Left lung (tissue), 10 donors: ENCODE results near the gene PEX5L. TPM values are rescaled to one million over a fixed set of nuclear protein-coding genes. Genes with fewer than 3 reads are reported as not detected.

Experiments
- ATAC-seq: fragments of 200-7000 bp; cut with Tn5 transposase; one replicate; pipeline ENCODE4 v1.9.1; 2020; ENCODE audit warnings: moderate library complexity
- DNase-seq, 4 donors: peaks; one replicate each; pipeline ENCODE4 v3.0.0-alpha.2; 2013 to 2020
- H3K27ac ChIP-seq, 2 donors: fragments of 200-600 bp; sonication (generic) in 1 of 2; one replicate each; pipeline versions ENCODE4 v1.5.0 to v1.8.0; 2020 to 2021
- H3K27me3 ChIP-seq, 2 donors: fragments of 200-600 bp; sonication (generic) in 1 of 2; one replicate each; pipeline versions ENCODE4 v1.5.0 to v1.8.0; 2020 to 2021
- H3K36me3 ChIP-seq, 2 donors: fragments of 200-600 bp; sonication (generic) in 1 of 2; one replicate each; pipeline versions ENCODE4 v1.5.0 to v1.8.0; 2020 to 2021
- H3K4me1 ChIP-seq, 2 donors: fragments of 200-600 bp; one replicate each; pipeline ENCODE4 v1.8.0; 2021
- H3K4me3 ChIP-seq, 2 donors: fragments of 200-600 bp; sonication (generic) in 1 of 2; one replicate each; pipeline versions ENCODE4 v1.5.0 to v1.8.0; 2020 to 2021; ENCODE audit warnings: mild to moderate bottlenecking in 1 of 2
- H3K9me3 ChIP-seq, 2 donors: fragments of 200-600 bp; sonication (generic) in 1 of 2; one replicate each; pipeline versions ENCODE4 v1.5.0 to v1.8.0; 2020 to 2021
- CTCF ChIP-seq, 2 donors: fragments of 200-600 bp; sonication (generic) in 1 of 2; IDR thresholded peaks; one replicate each; pipeline versions ENCODE4 v1.5.0 to v1.8.0; 2021; ENCODE audit warnings: antibody characterized with exemption in 2 of 2
- intact Hi-C, 2 donors: fragments of 100-400 bp; cut with DNase I; formaldehyde crosslinking; loops; one replicate each; pipeline versions ENCODE4 v1.11.2 to v1.14.2; 2022
- polyA plus RNA-seq, 6 donors: library from polyadenylated mRNA; unstranded; fragments of 120-200 nt; gene quantifications; one replicate each; pipeline ENCODE4 v1.2.1, GENCODE V29; 2013; ENCODE audit not compliant: insufficient read length in 6 of 6
- total RNA-seq, 2 donors: library from RNA; stranded (reverse); fragmentation: NEBNext Ultra II Directional; extraction: Animal tissue kit (Norgen Biotek cat#: 25700); gene quantifications; one replicate each; pipeline ENCODE4 v1.2.1, GENCODE V29; 2021
- donor health status: DM: no; HTN: yes; CAD: no.
- donor health status: DM: no; HTN: no; CAD: no.

PEX5L gene
- total and polyA plus RNA-seq, 8 donors, result 0.33 to 0.63 (median 0.49) TPM; not detected in 2

DNA sequence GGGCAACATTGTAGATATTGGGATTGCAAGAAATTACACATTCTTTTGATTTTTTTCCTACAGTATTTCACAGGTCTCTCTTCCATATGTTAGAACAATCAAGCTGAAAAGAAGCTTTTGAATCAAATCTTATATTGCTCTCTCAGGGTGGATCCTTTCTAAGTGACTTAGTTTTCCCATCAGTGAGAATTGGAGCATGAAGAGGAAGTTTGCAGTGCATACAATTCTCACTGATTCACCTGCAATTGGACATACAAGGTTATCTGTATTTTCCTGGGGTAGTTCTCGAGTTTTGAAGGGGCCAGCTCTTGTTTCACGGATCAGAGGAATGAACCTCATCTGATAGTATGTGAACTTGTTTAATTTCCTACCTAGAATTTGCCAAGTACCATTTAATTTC lies 150.8 kb downstream of the PEX5L start:
- no peak for TF ChIP-seq CTCF (IDR thresholded peaks at IDR 0.05)
- H3K27me3 ChIP-seq, result no peaks in the 10 kb centered on the region
- intact Hi-C loops, result no loop called here
- H3K27ac ChIP-seq, result no peak overlapping the region
- H3K4me1 ChIP-seq, result no peaks in the 10 kb centered on the region
- ATAC-seq (no peak), DNase-seq (no peak)
- no peaks in the 10 kb centered on the region for H3K9me3 ChIP-seq
- no peak overlapping the region for H3K4me3 ChIP-seq
- no peaks in the 10 kb centered on the region for H3K36me3 ChIP-seq

GRCh38 chr3:179884136-179884535 lies 152.6 kb downstream of the PEX5L start:
- no peak overlapping the region for H3K4me3 ChIP-seq
- TF ChIP-seq CTCF (IDR thresholded peaks at IDR 0.05), result no peak
- intact Hi-C loops, result no loop called here
- H3K27me3 ChIP-seq, result no peaks in the 10 kb centered on the region
- H3K4me1 ChIP-seq, result no peaks in the 10 kb centered on the region
- H3K9me3 ChIP-seq, result no peaks in the 10 kb centered on the region
- no peak overlapping the region for H3K27ac ChIP-seq
- ATAC-seq (no peak), DNase-seq (no peak)
- H3K36me3 ChIP-seq, result no peaks in the 10 kb centered on the region

- no peaks in the 10 kb centered on the region for H3K27me3 ChIP-seq
- intact Hi-C loops, result no loop called here
- H3K4me1 ChIP-seq, result no peaks in the 10 kb centered on the region
- peak in 1 of 4 donors; percentile 16 for DNase-seq
- H3K4me3 ChIP-seq, result no peak overlapping the region
- H3K27ac ChIP-seq, result no peak overlapping the region
- H3K36me3 ChIP-seq, result no peaks in the 10 kb centered on the region
- no peak for TF ChIP-seq CTCF (IDR thresholded peaks at IDR 0.05)
- H3K9me3 ChIP-seq, result no peaks in the 10 kb centered on the region
- ATAC-seq, result no peak
These were observed 154.4 kb downstream of the PEX5L start for GRCh38 chr3:179882292-179882691.

- DNase-seq (peak in 2 of 4 donors; percentile 26 to 29), ATAC-seq (no peak)
- no peaks in the 10 kb centered on the region for H3K27me3 ChIP-seq
- no peaks in the 10 kb centered on the region for H3K36me3 ChIP-seq
- H3K4me1 ChIP-seq, result no peaks in the 10 kb centered on the region
- intact Hi-C loops, result no loop called here
- no peak for TF ChIP-seq CTCF (IDR thresholded peaks at IDR 0.05)
- no peaks in the 10 kb centered on the region for H3K9me3 ChIP-seq
- H3K27ac ChIP-seq, result no peak overlapping the region
- no peak overlapping the region for H3K4me3 ChIP-seq
These were observed 154.9 kb downstream of the PEX5L start for GRCh38 chr3:179881791-179882190.

- Histone ChIP-seq H3K4me3 (no peak overlapping the region), H3K36me3 (no peaks in the 10 kb centered on the region), H3K4me1 (no peaks in the 10 kb centered on the region), H3K9me3 (no peaks in the 10 kb centered on the region), H3K27ac (no peak overlapping the region), H3K27me3 (no peaks in the 10 kb centered on the region)
- DNase-seq (no peak), ATAC-seq (no peak)
- intact Hi-C loops, result no loop called here
- no peak for TF ChIP-seq CTCF (IDR thresholded peaks at IDR 0.05)
These were observed 155.9 kb downstream of the PEX5L start for GRCh38 chr3:179880868-179881267.
